Stomach (tissue), 9 donors: ENCODE measurements around the gene AK1. TPM values are rescaled to one million over a fixed set of nuclear protein-coding genes. Genes with fewer than 3 reads are reported as not detected.

Experiments
- DNase-seq, 2 donors: peaks; one replicate each; pipeline versions ENCODE4 v3.0.0 to v3.0.0-alpha.2; 2013 to 2019
- H3K27ac ChIP-seq, 5 donors: fragments of 200-600 bp in 4 of 5; sonication (generic) in 4 of 5; one replicate each; pipeline ENCODE4 v1.5.1; 2013 to 2019; ENCODE audit warnings: mild to moderate bottlenecking in 1 of 5, moderate library complexity in 1 of 5
- H3K27me3 ChIP-seq, 3 donors: fragments of 200-600 bp; sonication (generic); one replicate each; pipeline ENCODE4 v1.5.1; 2017 to 2019; ENCODE audit warnings: mixed run types in 1 of 3
- H3K36me3 ChIP-seq, 4 donors: fragments of 200-600 bp; sonication (generic); 1 replicate in 3 of 4; 2 replicates in 1 of 4; pipeline ENCODE4 v1.5.1; 2016 to 2019
- H3K4me1 ChIP-seq, 4 donors: fragments of 200-600 bp; sonication (generic); one replicate each; pipeline ENCODE4 v1.5.1; 2016 to 2019
- H3K4me3 ChIP-seq, 4 donors: fragments of 200-600 bp; sonication (generic) in 3 of 4; one replicate each; pipeline ENCODE4 v1.5.1; 2016 to 2019; ENCODE audit warnings: mild to moderate bottlenecking in 1 of 4
- H3K9me3 ChIP-seq, 4 donors: fragments of 200-600 bp; sonication (generic); one replicate each; pipeline ENCODE4 v1.5.1; 2016 to 2019
- EP300 ChIP-seq: sonication (generic); formaldehyde crosslinking; IDR thresholded peaks from one replicate; pipeline ENCODE4 v1.6.1; 2017; ENCODE audit warnings: antibody characterized with exemption
- POLR2A ChIP-seq, 4 donors: fragments of 450-650 bp; IDR thresholded peaks; one replicate each; pipeline ENCODE4 v1.6.1; 2016; ENCODE audit warnings: antibody characterized with exemption in 4 of 4, control low read depth in 2 of 4, mild to moderate bottlenecking in 1 of 4, moderate library complexity in 1 of 4
- POLR2AphosphoS5 ChIP-seq, 3 donors: sonication (generic); formaldehyde crosslinking; IDR thresholded peaks; one replicate each; pipeline ENCODE4 v1.6.1; 2016; ENCODE audit warnings: antibody characterized with exemption in 3 of 3
- WGBS, 5 donors: extraction: QIAGEN DNeasy Blood & Tissue Kit in 3 of 5; methylation state at CpG; one replicate each; pipeline versions ENCODE4 v1.1.5 to v1.1.7; 2013 to 2018; 5-methylcytosine and 5-hydroxymethylcytosine counted together
- intact Hi-C: fragments of 100-400 bp; cut with DNase I; formaldehyde crosslinking; loops from one replicate; pipeline ENCODE4 v1.15.1; 2023; ENCODE audit warnings: low total_unique reads
- polyA plus RNA-seq, 3 donors: library from polyadenylated mRNA; stranded (reverse); fragments of 200-250 nt; gene quantifications; one replicate each; pipeline ENCODE4 v1.2.3, GENCODE V29; 2013
- total RNA-seq, 5 donors: library from RNA; depleted of rRNA; stranded (reverse); fragments of >200 nt; gene quantifications; one replicate each; pipeline versions ENCODE4 v1.1.0 to v1.2.3, GENCODE V29; 2014 to 2016
- TF ChIP-seq, protein P1 (sequence below), 7 experiments: fragments of 450-650 bp in 4 of 7; fragments of 200-600 bp in 3 of 7; sonication (generic) in 3 of 7; IDR thresholded peaks; one replicate each; pipeline ENCODE4 v1.5.1; 2016 to 2019; ENCODE audit warnings: antibody characterized with exemption in 7 of 7, control low read depth in 2 of 7, mild to moderate bottlenecking in 1 of 7
- donor health status: healthy with polysubstance abuse.
- donor health status: Bipolar disorder and iron deficiency.
- donor health status: healthy.

AK1 gene
- total and polyA plus RNA-seq, 8 donors: 7.2 to 92.1 (median 64.4) TPM; not detected in 1

DNA sequence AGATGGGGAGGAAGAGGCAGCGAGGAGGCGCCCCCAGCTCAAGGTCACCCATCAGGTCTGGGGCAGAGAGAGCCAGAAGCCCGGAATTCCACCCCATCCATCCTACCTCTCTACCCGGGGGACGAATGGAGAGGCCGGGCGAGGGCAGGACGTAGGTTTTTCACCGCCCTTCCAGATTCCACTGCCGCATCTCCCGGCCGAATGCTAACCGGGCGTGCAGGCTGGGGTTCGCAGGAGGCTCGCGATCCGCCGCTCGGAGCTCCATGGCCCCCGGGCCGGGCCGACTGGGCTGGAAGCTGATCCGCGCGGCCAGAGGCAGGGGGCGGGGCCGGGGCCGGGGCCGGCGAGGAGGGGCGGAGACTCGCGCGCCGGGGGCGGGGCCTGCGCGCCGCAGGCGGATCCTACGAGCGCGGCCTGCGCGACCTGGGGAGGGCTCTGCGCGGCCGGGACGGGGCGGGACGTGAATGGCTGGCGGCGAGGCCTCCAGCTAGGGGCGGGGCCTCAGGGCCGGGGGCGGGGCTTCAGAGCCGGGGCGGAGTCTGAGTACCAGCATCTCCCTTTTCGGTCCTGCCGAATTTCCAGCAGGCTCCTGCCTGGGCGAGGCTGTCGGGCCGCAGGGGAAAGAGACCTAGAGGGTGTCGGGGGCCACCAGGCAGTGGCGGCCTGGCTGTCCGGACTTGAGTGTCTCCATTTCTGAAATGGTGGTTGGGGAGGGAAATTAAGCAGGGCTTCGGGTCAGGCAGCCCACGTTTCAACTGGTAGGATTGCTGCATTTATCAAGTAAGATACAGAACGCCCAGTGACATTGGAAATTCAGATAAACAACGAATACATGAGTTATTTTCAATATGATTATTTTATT lies 39.5 kb upstream of the AK1 start, which contains the start of gene ST6GALNAC4:
ST6GALNAC4 (minus strand) TSS at position 322 of the 862 bp plus-strand sequence. CDS start 622 bp downstream, outside the sequence.
- TF ChIP-seq, protein P1, sequence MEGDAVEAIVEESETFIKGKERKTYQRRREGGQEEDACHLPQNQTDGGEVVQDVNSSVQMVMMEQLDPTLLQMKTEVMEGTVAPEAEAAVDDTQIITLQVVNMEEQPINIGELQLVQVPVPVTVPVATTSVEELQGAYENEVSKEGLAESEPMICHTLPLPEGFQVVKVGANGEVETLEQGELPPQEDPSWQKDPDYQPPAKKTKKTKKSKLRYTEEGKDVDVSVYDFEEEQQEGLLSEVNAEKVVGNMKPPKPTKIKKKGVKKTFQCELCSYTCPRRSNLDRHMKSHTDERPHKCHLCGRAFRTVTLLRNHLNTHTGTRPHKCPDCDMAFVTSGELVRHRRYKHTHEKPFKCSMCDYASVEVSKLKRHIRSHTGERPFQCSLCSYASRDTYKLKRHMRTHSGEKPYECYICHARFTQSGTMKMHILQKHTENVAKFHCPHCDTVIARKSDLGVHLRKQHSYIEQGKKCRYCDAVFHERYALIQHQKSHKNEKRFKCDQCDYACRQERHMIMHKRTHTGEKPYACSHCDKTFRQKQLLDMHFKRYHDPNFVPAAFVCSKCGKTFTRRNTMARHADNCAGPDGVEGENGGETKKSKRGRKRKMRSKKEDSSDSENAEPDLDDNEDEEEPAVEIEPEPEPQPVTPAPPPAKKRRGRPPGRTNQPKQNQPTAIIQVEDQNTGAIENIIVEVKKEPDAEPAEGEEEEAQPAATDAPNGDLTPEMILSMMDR (IDR thresholded peaks at IDR 0.05): no peak
- TF ChIP-seq POLR2AphosphoS5 (IDR thresholded peaks at IDR 0.05) (peak in 2 of 3 donors; percentile 49 to 58), EP300 (no peak), POLR2A (IDR thresholded peaks at IDR 0.05) (no peak)
- intact Hi-C loops: no loop called here
- Histone ChIP-seq H3K27ac (peak within 1 kb of the TSS; percentile 19 to 84 (median 77)), H3K4me3 (peak within 1 kb of the TSS; percentile 61 to 79 (median 74)), H3K36me3 (peaks cover 7 to 23% (median 20%) of the 10 kb centered on the region in 4 donors), H3K4me1 (peaks cover 59 to 87% (median 74%) of the 10 kb centered on the region in 4 donors), H3K27me3 (peaks cover 0 to 3% (median 0%) of the 10 kb centered on the region in 3 donors), H3K9me3 (no peaks in the 10 kb centered on the region)
- WGBS, 5 donors: 1 to 2% (median 2%) methylated on average over 35 to 71 of the region's 71 CpGs
- DNase-seq: peak; percentile 97 to 98

DNA sequence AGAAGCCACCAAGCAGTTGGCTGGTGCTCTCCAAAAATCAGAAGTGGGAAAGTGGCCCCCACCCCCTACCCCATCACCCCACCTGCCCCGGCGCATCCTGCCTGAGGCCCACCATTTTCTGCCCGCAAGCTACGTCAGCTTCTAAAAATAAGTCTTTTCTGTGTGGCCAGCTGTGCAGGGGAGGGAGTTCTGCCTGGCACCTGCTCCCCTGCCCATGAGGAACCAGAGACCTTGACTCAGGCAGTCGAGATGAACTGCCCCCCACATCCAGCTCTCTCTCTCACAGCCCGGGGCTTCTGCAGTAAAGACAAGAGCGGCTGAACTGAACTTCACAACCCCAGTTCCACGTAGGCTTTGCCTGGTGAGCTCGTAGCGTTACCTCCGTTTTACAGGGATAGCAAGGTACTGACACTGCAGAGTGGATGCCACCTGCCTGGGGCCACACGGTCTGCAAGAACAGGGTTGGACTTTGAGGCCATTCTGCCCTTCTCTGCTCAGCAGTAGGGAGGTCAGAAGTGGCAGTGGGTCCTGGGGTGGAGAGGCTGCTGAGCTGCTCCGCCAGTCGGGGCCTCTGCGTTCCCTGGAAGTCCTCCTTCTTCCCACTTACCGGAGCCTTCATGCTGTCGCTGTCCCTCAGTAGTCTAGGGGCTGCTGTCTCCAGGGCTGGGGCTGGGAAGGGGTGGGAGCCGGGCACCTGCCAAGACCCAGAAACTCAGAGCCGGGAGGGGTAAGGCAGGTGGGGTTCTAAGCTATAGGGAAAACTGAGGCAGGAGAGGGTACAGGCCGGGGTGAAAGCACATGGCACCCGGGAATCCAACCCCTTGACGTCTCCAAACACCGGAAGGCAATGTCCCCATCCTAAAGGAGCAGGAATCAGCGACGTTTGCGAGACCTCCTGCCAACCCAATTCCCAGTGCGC lies 38.6 kb upstream of the AK1 start:
- Histone ChIP-seq H3K4me1 (peaks cover 55 to 78% (median 66%) of the 10 kb centered on the region in 4 donors), H3K27me3 (no peaks in the 10 kb centered on the region), H3K27ac (peak overlapping the region; percentile 16 to 84 (median 72)), H3K36me3 (peaks cover 13 to 32% (median 29%) of the 10 kb centered on the region in 4 donors), H3K4me3 (peak overlapping the region; percentile 61 to 79 (median 74)), H3K9me3 (no peaks in the 10 kb centered on the region)
- TF ChIP-seq POLR2AphosphoS5 (IDR thresholded peaks at IDR 0.05) (no peak), POLR2A (IDR thresholded peaks at IDR 0.05) (no peak), EP300 (no peak)
- TF ChIP-seq, protein P1 (IDR thresholded peaks at IDR 0.05): no peak
- peak in 1 of 2 donors; percentile 65 for DNase-seq
- intact Hi-C loops: no loop called here
- WGBS, 5 donors: 24 to 50% (median 44%) methylated on average over 23 to 27 of the region's 27 CpGs

DNA sequence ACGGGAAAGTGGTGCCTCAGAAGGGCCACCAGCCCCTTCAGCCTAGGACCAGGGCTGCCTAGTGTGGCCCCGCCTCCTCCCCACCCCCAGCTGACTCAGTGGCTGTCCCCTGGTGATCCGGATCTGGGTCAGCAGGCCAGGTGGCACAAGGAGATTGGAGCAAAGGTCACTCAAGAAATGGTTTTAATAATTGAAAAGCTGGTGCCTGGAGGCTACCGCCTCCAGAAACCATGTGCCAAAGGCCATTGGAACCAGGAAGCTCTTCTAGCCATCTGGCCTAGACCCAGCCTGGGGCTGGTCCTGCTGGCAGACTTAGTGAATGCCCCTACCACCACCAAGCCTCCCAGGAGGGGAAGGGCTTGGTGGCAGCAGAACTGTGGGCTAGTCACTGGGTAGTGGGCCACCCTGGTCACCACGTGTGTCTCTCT lies 37.9 kb upstream of the AK1 start:
- Histone ChIP-seq H3K9me3 (no peaks in the 10 kb centered on the region), H3K27me3 (no peaks in the 10 kb centered on the region), H3K4me3 (peak overlapping the region in 3 of 4 donors; percentile 74 to 79 (median 75)), H3K4me1 (peaks cover 55 to 80% (median 69%) of the 10 kb centered on the region in 4 donors), H3K27ac (peak overlapping the region; percentile 16 to 84 (median 72)), H3K36me3 (peaks cover 13 to 39% (median 36%) of the 10 kb centered on the region in 4 donors)
- intact Hi-C loops: no loop called here
- TF ChIP-seq EP300 (no peak), POLR2A (IDR thresholded peaks at IDR 0.05) (no peak), POLR2AphosphoS5 (IDR thresholded peaks at IDR 0.05) (no peak)
- 54 to 66% (median 59%) methylated on average over 3 to 5 of the region's 5 CpGs for WGBS, 5 donors
- no peak for DNase-seq

DNA sequence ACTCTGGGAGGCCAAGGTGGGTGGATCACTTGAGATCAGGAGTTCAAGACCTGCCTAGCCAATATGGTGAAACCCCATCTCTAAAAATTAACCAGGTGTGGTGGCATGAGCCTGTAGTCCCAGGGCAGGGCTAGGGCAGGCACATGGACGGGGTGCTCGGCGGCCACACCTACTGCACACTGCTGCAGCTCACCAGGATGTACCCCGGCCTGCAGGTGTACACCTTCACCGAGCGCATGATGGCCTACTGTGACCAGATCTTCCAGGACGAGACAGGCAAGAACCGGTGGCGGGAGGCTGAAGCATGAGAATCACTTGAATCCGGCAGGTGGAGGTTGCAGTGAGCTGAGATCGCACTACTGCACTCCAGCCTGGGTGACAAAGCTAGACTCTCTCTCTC lies 36.2 kb upstream of the AK1 start:
- H3K4me3 ChIP-seq: no peak overlapping the region
- no peak for DNase-seq
- peaks cover 43 to 67% (median 59%) of the 10 kb centered on the region in 4 donors for H3K4me1 ChIP-seq
- intact Hi-C loops: no loop called here
- peaks cover 13 to 55% (median 50%) of the 10 kb centered on the region in 4 donors for H3K36me3 ChIP-seq
- no peak for TF ChIP-seq EP300
- H3K27ac ChIP-seq: no peak overlapping the region
- 91 to 98% (median 93%) methylated on average over 11 of the region's 11 CpGs for WGBS, 5 donors
- H3K27me3 ChIP-seq: no peaks in the 10 kb centered on the region
- H3K9me3 ChIP-seq: no peaks in the 10 kb centered on the region
